ENCODE data around the gene ABHD5.
A peak's percentile ranks its signal among the peaks of the same experiment; 100 is the strongest.

Gene ABHD5

GRCh38 chr3:43759297-43759782 is 68.6 kb downstream of the ABHD5 start:
- DNase-seq = no peak

GRCh38 chr3:43759938-43760337 is 69.2 kb downstream of the ABHD5 start:
- DNase-seq = no peak

- no peak for DNase-seq
Measured at GRCh38 chr3:43760938-43761337, 70.2 kb downstream of the ABHD5 start.

- no peak for DNase-seq
Measured at GRCh38 chr3:43762451-43762850, 71.7 kb downstream of the ABHD5 start.

GRCh38 chr3:43764056-43764455 is 73.3 kb downstream of the ABHD5 start:
- no peak for DNase-seq

GRCh38 chr3:43764471-43764870 is 73.7 kb downstream of the ABHD5 start:
- DNase-seq = no peak

GRCh38 chr3:43765521-43765971 is 74.8 kb downstream of the ABHD5 start:
- DNase-seq = no peak

- no peak for DNase-seq
Measured at GRCh38 chr3:43766672-43767465, 76.1 kb downstream of the ABHD5 start.

- DNase-seq = no peak
Measured at GRCh38 chr3:43768381-43768973, 77.7 kb downstream of the ABHD5 start.

GRCh38 chr3:43769097-43769884 is 78.6 kb downstream of the ABHD5 start:
- DNase-seq = peak; percentile 96

GRCh38 chr3:43769885-43770425 is 79.2 kb downstream of the ABHD5 start:
- DNase-seq = no peak

- DNase-seq = peak; percentile 24
Measured at GRCh38 chr3:43770426-43771103, 79.8 kb downstream of the ABHD5 start.

GRCh38 chr3:43771610-43772009 is 80.9 kb downstream of the ABHD5 start:
- no peak for DNase-seq

- DNase-seq = peak; percentile 30
Measured at GRCh38 chr3:43773273-43774094, 82.7 kb downstream of the ABHD5 start.

- no peak for DNase-seq
Measured at GRCh38 chr3:43774799-43775198, 84.1 kb downstream of the ABHD5 start.

GRCh38 chr3:43776101-43776500 is 85.4 kb downstream of the ABHD5 start:
- no peak for DNase-seq

GRCh38 chr3:43779850-43780249 is 89.1 kb downstream of the ABHD5 start:
- DNase-seq = no peak

GRCh38 chr3:43782541-43782940 is 91.8 kb downstream of the ABHD5 start:
- DNase-seq = no peak

All from femur (tissue), 1 donor.